HepG2 (cell line): Measurements from ENCODE around the gene GALNT10. TPM values are rescaled to one million over a fixed set of nuclear protein-coding genes. Genes with fewer than 3 reads are reported as not detected.

Experiments used
- ADNP ChIP-seq: sonication (generic); formaldehyde crosslinking; IDR thresholded peaks from 2 replicates; pipeline ENCODE4 v1.4.0; 2020; ENCODE audit warnings: missing genetic modification reagents
- ARID4A ChIP-seq: sonication (generic); formaldehyde crosslinking; IDR thresholded peaks from 2 replicates; pipeline ENCODE4 v1.5.0; 2020; ENCODE audit warnings: mild to moderate bottlenecking, missing genetic modification reagents, borderline replicate concordance
- ATM ChIP-seq: fragments of 450-650 bp; IDR thresholded peaks from 2 replicates; pipeline ENCODE4 v1.7.1; 2017; ENCODE audit warnings: mild to moderate bottlenecking, borderline replicate concordance
- BHLHE40 ChIP-seq: IDR thresholded peaks from 2 replicates; pipeline ENCODE4 v1.6.1; 2011; ENCODE audit warnings: low read length, improper control_type of control experiment
- CAMTA2 ChIP-seq: sonication (generic); formaldehyde crosslinking; IDR thresholded peaks from 2 replicates; pipeline ENCODE4 v1.4.0; 2020; ENCODE audit warnings: mild to moderate bottlenecking, missing genetic modification reagents, borderline replicate concordance
- HCFC1 ChIP-seq: fragments of 150-350 bp; IDR thresholded peaks from 2 replicates; pipeline ENCODE4 v1.6.1; 2014; ENCODE audit warnings: low read depth, low read length
- KAT7 ChIP-seq: IDR thresholded peaks from 2 replicates; pipeline ENCODE4 v1.6.1; 2018; ENCODE audit warnings: borderline replicate concordance, missing compliant biosample characterization
- KDM5A ChIP-seq: fragments of 200-600 bp; sonication (generic); IDR thresholded peaks from 2 replicates; pipeline ENCODE4 v1.7.0; 2018; ENCODE audit warnings: antibody characterized with exemption, mild to moderate bottlenecking, low read length, borderline replicate concordance
- MBNL3 ChIP-seq: fragments of 250-450 bp; sonication (Bioruptor Pico); conservative IDR thresholded peaks from 2 replicates; pipeline ENCODE4 v1.8.0; 2022; ENCODE audit warnings: mild to moderate bottlenecking, inconsistent platforms
- MED1 ChIP-seq: sonication (generic); formaldehyde crosslinking; IDR thresholded peaks from 2 replicates; pipeline ENCODE4 v1.4.0; 2020; ENCODE audit warnings: missing genetic modification reagents
- MTA3 ChIP-seq: sonication (generic); formaldehyde crosslinking; IDR thresholded peaks from 2 replicates; pipeline ENCODE4 v1.4.0; 2020; ENCODE audit warnings: missing genetic modification reagents
- RCOR2 ChIP-seq: IDR thresholded peaks from 2 replicates; pipeline ENCODE4 v1.6.1; 2016; ENCODE audit warnings: missing biosample characterization, missing genetic modification reagents
- SMARCE1 ChIP-seq: fragments of 450-650 bp; IDR thresholded peaks from 2 replicates; pipeline ENCODE4 v1.6.1; 2017; ENCODE audit warnings: borderline replicate concordance
- TEAD2 ChIP-seq: sonication (generic); formaldehyde crosslinking; IDR thresholded peaks from 2 replicates; pipeline ENCODE4 v1.9.0; 2021; ENCODE audit warnings: missing genetic modification reagents
- YY1 ChIP-seq: IDR thresholded peaks from 2 replicates; pipeline ENCODE4 v1.6.1; 2011; ENCODE audit warnings: low read length, low read depth, moderate library complexity, mild to moderate bottlenecking; ENCODE audit not compliant: insufficient read depth, insufficient replicate concordance
- ZBTB38 ChIP-seq: sonication (generic); formaldehyde crosslinking; IDR thresholded peaks from 2 replicates; pipeline ENCODE4 v1.5.1; 2020; ENCODE audit warnings: mild to moderate bottlenecking, missing genetic modification reagents
- ZBTB39 ChIP-seq: sonication (generic); formaldehyde crosslinking; IDR thresholded peaks from 2 replicates; pipeline ENCODE4 v1.5.0; 2020; ENCODE audit warnings: missing genetic modification reagents
- ZNF138 ChIP-seq: sonication (generic); formaldehyde crosslinking; IDR thresholded peaks from 2 replicates; pipeline ENCODE4 v1.5.0; 2020; ENCODE audit warnings: mild to moderate bottlenecking, low read depth, missing genetic modification reagents
- ZNF143 ChIP-seq: sonication (generic); formaldehyde crosslinking; IDR thresholded peaks from 2 replicates; pipeline ENCODE4 v1.4.0; 2020; ENCODE audit warnings: missing genetic modification reagents
- ZNF432 ChIP-seq: sonication (generic); formaldehyde crosslinking; IDR thresholded peaks from 2 replicates; pipeline ENCODE4 v1.5.0; 2020; ENCODE audit warnings: missing genetic modification reagents, mild to moderate bottlenecking, borderline replicate concordance
- ZNF619 ChIP-seq: sonication (generic); formaldehyde crosslinking; IDR thresholded peaks from 2 replicates; pipeline ENCODE4 v1.4.0; 2020; ENCODE audit warnings: mild to moderate bottlenecking, missing genetic modification reagents
- ZNF629 ChIP-seq: sonication (generic); formaldehyde crosslinking; conservative IDR thresholded peaks from 2 replicates; pipeline ENCODE4 v1.5.0; 2020; ENCODE audit warnings: missing genetic modification reagents
- ZNF672 ChIP-seq: sonication (generic); formaldehyde crosslinking; IDR thresholded peaks from 2 replicates; pipeline ENCODE4 v1.8.1; 2022; ENCODE audit warnings: missing genetic modification reagents
- ZNF746 ChIP-seq: sonication (generic); formaldehyde crosslinking; IDR thresholded peaks from 2 replicates; pipeline ENCODE4 v1.8.0; 2022; ENCODE audit warnings: mild to moderate bottlenecking, missing genetic modification reagents
- polyA plus RNA-seq, 8 experiments: library from polyadenylated mRNA; depleted of rRNA in 3 of 8; stranded (reverse) in 7 of 8; unstranded in 1 of 8; fragments of >200 nt; fragmentation: Illumina TruSeq in 4 of 8; extraction: Trizol in 4 of 8; gene quantifications; 2 replicates each; pipeline versions ENCODE4 v1.2.1 to v1.2.3, GENCODE V29; 2011 to 2016; ENCODE audit warnings: low read depth in 4 of 8, missing spikeins in 1 of 8, mixed read lengths in 1 of 8; ENCODE audit not compliant: insufficient read depth in 1 of 8
- total RNA-seq, 5 experiments: library from RNA; depleted of rRNA; stranded (reverse); fragments of >200 nt; fragmentation: Illumina TruSeq; extraction: Trizol; gene quantifications; 2 replicates each; pipeline ENCODE4 v1.2.3, GENCODE V29; 2016; ENCODE audit warnings: low read depth in 1 of 5

GALNT10 gene
- total and polyA plus RNA-seq, 2 of the 13 experiments (the other 11 are each of a cell fraction or from before 2014, with no cell fraction given): 8.1 to 11.2 TPM

- TF ChIP-seq ZNF619 (no peak), MBNL3 (CRISPR knock-in tag) (no peak), BHLHE40 (peak; percentile 77), ZBTB39 (CRISPR knock-in tag) (no peak), HCFC1 (no peak), ZBTB38 (CRISPR knock-in tag) (no peak), CAMTA2 (CRISPR knock-in tag) (peak; percentile 34; the same call in 1 of the 2 replicates), ZNF672 (CRISPR knock-in tag) (no peak), RCOR2 (no peak), TEAD2 (CRISPR knock-in tag) (no peak), KAT7 (CRISPR knock-in tag) (no peak), ZNF138 (CRISPR knock-in tag) (no peak), YY1 (peak; percentile 26), MTA3 (no peak), ZNF143 (CRISPR knock-in tag) (no peak), ARID4A (CRISPR knock-in tag) (no peak), MED1 (CRISPR knock-in tag) (0 out of 2 replicates have a peak, but pooled peaks have one; percentile 33), ATM (no peak), ZNF746 (CRISPR knock-in tag) (no peak), ZNF432 (CRISPR knock-in tag) (no peak), ZNF629 (CRISPR knock-in tag) (peak; percentile 95), SMARCE1 (no peak), KDM5A (no peak), ADNP (no peak)
These were observed 526 bp upstream of the GALNT10 start (continued) for GRCh38 chr5:154189819-154190594.
